Measurements from ENCODE around the gene DBN1.
A peak's percentile ranks its signal among the peaks of the same experiment; 100 is the strongest.

The DBN1 gene

DNA sequence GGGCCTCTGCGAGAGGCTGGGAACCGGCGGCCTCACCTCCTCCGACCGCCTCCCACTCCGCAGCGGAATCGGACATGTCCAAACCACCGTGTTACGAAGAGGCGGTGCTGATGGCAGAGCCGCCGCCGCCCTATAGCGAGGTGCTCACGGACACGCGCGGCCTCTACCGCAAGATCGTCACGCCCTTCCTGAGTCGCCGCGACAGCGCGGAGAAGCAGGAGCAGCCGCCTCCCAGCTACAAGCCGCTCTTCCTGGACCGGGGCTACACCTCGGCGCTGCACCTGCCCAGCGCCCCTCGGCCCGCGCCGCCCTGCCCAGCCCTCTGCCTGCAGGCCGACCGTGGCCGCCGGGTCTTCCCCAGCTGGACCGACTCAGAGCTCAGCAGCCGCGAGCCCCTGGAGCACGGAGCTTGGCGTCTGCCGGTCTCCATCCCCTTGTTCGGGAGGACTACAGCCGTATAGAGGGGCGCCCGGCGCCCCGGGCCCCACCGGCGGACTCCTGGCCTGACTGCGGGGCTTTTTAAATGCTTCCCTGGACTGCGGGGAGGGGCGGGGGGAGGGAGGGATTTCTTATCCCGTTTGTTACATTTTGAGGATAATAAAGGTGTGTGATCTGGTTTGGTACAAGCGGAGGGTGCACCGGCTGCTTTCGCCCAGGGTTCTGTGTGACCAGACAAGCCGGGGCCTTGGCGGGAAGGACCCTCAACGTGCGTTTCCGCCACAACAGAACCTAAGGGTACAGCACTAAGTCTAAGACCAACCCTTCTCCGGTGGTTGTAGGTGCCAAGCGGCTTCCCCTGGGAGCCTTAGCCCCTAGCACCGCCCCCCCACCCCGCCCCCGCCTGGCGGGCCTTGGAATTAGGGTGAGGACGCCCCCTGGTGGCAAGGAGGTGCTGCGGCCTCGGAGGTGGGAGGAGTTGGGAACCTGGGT is 17.5 kb downstream of the DBN1 start:
- peak; percentile 97 for DNase-seq (ENCODE audit: low read depth)

DNA sequence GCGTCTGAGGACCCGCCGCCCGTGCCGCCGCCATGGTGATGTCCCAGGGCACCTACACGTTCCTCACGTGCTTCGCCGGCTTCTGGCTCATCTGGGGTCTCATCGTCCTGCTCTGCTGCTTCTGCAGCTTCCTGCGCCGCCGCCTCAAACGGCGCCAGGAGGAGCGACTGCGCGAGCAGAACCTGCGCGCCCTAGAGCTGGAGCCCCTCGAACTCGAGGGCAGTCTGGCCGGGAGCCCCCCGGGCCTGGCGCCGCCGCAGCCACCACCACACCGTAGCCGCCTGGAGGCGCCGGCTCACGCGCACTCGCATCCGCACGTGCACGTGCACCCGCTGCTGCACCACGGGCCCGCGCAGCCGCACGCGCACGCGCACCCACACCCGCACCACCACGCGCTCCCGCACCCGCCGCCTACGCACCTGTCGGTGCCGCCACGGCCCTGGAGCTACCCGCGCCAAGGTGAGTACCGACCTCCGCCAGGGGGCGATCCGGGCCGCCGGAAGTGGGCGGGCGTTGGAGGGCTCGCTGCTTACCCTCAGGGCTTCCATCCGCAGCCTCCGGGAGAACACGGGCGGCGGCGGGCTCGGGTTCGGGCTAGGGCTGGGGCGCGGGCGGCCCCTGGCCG is 18.3 kb downstream of the DBN1 start:
- peak; percentile 86 for DNase-seq (ENCODE audit: low read depth)

DNA sequence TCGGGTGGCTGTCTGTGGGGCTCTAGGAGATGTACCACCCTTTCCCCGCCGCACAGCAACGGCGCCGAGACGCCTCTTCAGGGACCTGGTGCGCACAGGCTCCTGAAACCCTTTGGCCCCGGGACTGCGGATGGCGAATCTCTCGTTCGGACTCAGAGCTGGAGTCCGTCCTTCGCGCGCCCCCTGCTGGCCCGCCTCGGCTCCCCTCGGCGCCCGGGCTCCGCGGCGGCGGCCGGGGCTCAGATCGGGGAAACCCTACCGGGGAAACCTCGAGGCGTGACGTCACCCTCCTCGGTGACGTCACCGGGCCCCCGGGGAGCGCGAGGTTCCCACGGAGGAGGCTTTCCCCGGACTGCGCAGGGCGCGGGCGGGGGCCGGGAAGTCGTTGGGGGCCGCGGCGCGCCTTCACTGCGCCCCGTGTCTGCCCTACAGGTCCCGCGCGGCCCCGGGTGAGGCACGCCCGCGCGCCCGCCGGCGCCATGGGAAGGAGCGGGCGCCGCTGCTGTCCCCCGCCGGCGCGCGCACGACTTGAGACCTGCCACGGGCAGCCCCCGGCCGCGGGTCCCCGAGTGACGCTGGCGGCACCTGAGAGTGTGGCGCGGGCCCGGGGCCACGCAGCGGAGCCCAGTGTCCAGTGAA is 18.9 kb downstream of the DBN1 start:
- peak; percentile 91 for DNase-seq (ENCODE audit: low read depth)

DNA sequence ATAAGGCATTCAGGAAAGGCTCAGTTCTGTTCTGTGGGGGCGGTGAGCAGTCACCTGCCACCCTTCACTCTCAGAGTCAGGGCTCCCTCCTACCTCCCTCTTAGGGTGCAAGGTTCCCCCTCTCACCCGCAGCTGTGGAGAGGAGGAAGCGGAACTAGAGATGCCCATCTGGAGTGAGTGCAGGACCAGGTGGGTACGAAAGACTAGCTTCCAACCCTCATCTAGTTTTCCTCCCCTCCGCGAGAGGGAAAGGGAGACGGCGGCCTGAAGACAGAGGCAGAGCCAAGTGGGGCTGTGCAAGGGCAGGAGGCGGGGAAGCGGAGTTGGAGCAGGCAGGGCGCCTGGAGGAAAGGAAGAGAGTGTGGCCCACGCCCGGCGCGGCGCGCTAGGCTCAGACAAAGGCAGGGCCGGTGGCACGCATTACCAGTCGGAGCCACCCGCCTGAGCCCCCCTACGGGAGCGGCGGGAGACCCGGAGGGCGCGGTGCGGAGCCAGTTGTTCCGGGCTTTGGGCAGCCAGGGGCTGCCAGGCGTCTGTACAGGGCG is 19.5 kb downstream of the DBN1 start:
- no peak for DNase-seq (ENCODE audit: low read depth)

DNA sequence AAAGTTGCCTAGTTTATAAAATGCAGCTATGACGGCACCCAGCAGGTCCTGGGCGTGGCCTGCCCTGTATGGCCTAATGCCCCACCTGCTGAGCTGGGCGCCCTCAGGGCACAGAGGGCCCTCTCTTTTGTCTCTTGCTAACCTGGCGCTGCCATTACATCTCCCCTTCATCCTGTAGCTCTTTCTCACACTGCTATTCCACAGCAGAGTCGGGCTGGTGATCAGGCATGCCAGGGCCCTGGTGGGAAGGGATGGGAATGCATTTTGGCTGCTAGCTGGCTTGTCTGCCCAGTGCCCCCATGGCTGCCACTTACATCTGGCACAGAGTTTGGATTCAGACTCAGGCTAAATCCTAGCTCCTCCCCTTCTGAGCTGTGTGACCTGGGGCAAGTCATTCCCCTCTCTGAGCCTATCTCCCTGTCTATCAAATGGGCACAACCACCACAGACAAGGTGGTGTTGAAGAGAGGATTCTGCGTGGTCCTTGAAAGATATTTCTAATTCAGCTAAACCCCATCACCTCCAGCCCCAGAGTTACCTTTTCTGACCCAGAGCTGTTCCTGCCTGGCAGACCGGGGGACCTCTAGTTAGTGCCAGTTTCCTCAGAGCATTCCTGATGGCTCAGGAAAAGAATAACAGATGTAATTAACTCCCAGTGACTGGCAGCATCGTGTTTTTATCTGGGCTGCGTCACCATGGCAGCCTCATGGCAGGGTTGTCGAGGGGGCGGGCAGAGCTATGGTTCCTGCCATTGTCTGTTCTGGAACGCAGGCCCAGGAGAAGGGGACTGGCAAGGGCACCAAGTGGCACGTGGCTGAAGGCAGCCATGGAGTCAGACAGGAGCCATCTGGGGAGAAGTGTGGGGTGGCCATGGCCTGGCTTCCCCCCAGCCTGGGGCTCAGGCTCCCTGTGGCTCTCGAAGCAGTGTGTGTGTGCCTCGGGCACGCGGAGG is 20.5 kb downstream of the DBN1 start:
- DNase-seq (ENCODE audit: low read depth), result no peak

DNA sequence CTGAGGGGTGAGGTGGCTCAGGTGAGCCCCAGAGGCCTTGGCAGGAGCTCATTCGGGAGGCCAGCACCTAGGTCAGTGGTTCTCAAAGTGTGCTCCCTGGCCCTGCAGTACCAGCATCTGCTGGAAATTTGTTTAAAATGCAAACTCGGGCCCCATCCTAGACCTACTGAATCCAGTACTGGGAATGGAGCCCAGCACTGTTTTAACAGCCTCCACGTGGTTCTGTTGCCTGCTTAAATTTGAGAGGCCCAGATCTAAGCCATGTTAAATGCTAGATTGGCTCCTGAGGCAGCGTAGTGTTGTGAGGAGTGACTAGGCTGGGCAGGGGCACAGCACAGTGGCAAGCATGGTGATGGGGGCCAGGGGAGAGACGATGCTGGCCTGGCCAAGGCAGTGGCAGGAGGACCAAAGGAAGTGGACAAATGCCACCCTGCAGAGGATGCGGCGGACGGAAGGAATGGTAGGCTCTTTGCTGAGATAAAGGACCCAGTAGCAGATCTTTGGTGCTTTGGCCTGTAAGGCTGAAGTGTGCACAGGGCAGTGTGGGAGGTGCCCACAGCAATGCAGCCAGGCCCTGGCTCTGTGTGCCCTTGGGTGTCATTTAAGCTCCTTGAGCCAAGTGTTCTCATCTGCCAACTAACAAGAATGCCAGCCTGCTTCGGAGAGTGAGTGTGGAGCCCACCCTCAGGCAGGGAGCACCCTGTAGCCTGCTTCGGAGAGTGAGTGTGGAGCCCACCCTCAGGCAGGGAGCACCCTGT is 22.6 kb downstream of the DBN1 start:
- no peak for DNase-seq (ENCODE audit: low read depth)

DNA sequence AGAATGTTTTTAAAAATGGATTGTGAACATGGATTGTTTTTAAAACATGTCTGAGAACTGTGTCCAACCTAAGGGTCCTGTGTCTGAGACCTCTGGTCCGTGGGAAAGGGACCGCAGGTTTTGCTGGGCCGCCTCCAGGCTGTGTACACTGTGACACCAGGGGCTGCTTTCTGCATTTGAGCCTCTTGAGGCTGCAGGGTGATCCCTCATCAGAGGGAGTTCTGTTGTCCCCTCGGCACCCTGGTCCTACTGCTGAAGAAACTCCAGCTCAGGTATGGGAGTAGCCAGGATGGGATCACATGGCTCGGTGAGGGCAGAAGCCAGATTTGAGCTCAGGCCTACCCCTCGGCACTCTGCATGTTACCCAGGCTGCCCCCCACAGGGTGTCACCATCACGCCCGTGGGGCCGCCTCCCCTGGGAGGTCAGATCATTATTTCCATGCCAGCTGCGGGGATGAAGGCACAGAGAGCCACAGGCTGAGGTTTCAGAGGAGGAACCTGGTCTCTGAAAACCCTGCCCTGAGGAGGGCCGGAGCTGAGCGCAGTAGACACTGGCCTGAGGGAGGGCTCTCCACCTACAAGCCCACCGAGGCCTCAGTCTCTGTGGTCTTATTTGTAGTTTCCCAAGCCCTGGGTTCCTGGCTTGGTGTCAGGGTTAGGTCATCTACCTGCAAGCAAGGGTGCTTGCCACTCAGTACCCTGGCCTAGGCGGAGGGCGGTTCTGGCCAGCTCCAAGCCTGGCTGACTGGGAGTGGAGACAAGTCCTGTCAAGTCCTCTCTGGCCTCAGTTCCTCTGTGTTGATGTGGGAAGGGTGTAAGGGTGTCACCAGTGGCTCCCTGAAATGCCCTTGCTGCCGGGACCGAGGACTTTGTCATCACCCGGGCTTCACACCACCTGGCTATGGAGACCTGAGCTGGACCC is 24.0 kb downstream of the DBN1 start:
- DNase-seq (ENCODE audit: low read depth), result no peak

DNA sequence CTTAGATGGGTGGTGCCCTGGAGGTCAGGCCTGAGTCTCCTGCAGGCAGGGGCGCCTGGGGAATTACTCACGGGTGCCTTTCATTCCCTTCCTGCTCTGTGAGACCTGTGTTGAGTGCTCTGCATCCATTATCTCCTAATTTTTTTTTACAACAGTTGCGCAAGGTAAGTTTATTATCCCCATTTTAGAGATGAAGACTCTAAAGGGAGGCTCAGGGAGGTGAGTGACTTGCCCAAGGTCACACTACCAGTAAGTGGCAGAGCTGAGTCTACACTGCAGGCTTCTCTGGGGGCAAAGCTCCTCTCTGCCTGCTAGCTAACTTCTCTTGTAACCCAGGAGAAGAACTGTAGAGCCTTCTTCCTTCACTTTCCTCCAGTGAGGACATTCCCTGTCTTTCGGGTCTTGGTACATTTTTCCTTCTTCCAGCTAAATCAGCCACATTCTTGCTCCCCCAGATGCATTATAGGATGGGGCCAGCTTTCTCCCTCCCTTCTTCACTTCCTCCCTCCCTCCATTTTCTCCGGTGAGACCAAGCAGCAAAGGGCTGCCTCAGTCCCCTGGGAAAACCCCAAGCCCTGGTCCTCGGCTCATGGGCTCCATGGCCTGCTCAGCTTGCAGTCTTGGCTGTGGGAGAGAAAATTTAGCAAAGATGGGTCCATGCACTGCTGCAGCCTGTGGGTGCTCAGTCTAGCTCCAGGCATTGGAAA is 25.0 kb downstream of the DBN1 start:
- DNase-seq (ENCODE audit: low read depth), result no peak

DNA sequence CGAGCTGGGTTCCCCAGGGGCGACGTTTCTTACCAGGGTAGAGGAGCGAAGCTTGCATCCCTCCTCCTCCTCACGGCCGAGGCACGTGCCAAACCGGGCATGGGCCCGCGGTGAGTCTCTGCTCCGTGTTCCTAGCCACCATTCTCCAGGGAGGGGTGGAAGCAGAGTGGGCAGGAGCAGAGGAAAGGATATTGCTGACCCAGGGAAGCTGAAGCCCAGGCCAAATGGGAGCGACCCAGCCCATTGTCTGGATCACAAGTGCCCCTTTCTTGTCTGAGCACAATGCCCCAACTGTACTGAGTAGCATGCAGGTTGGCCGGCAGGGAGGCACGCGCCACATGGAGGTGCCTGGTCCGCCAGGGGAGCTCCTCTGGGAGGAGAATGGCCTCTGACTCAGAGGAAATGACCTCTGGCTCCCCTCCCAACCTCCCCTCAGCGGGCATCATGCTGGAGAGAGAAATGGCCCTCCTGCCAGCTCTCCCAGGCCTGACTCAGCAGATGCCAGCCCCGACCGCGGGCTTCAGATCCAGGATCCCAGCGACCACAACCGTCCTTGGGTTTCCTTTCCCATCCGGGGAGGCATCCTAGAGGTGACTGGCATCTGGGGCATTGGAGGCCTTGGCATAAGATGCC is 25.7 kb downstream of the DBN1 start:
- no peak for DNase-seq (ENCODE audit: low read depth)

DNA sequence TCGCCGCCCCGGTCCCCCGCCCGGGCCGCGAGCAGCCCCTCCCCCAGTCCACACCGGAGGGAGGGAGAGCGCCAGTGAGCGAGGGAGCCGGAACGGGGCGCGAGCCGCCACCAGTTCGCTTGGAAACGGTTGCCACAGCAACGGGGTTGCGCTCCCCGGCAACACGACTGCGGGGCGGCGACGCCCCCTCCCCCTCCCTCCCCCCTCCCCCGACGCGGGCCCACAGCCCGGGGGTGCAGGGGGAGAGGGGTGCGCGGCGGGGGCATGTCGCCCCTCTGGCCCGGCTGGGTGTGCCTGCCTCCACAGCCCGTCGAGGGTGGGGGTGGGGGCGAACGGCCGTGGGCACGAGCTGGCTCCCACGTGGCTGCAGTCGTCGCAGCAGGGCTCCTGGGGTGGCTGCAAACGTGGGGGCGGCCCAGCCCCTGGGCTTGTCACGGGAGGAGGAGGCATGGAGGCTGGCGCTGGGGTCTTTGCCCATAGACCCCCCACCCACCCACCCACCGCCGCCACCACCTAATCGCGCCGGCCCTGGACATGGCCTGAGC is 26.3 kb downstream of the DBN1 start:
- no peak for DNase-seq (ENCODE audit: low read depth)

DNA sequence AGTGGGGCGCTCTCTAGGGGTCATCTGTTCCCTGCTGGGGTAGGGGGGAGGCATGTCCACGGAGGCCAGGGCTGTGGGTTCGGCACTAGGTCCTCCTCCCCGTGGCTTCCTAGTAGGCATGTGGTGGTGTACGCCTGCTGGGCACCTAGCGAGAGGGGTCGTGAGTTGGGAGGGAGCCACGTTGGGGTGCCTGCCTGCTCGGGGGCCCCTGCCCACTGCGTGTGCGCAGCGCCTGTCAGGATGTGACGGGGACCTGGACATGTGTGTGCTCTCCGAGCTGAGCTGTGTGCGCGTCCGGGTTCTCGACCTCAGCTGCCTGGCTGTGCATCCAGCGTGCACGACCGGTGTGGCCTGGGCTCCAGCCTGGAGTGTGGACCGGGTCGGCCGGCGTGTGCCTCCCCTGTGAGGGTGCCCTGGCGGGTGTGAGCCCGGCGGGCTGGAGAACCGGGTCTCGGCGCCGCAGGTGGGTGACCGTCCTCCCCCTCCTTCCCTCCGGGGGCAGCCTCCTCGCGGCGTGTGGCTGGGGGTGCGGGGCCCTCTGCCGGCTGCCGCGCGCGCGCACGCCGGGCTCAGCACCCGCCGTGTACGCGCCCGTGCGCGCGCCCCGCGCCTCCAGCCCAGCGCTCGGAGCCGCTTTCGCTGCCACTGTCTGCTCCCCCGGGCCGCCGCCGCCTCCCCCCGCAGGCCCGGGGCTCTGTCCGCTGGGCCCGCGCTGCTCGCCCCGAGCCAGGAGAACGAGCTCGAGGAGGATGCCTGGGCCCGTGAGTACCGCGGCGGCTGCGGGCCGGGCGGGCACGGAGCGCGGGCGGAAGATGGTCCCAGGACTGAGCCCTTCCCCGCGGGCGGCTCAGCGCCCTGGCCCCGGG is 27.0 kb downstream of the DBN1 start, which contains the start of gene PRR7:
Gene PRR7, plus strand, starts transcription at position 615 of the 866 bp plus-strand sequence. CDS start 8,254 bp downstream, outside the sequence.
- peak; percentile 45 for DNase-seq (ENCODE audit: low read depth)

DNA sequence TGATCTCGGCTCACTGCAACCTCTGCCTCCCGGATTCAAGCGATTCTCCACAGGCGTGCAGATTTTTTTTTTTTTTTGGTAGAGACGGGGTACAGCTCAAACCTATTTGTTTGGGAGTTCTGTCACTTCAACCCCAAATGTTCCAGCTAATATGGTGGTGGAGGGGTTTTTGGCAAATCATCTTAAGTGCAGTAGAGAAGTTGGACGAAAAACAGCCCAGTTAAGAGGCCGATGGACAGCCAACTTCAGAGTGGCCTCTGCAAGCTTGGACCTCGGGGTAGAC is 27.6 kb downstream of the DBN1 start:
- no peak for DNase-seq (ENCODE audit: low read depth)

DNA sequence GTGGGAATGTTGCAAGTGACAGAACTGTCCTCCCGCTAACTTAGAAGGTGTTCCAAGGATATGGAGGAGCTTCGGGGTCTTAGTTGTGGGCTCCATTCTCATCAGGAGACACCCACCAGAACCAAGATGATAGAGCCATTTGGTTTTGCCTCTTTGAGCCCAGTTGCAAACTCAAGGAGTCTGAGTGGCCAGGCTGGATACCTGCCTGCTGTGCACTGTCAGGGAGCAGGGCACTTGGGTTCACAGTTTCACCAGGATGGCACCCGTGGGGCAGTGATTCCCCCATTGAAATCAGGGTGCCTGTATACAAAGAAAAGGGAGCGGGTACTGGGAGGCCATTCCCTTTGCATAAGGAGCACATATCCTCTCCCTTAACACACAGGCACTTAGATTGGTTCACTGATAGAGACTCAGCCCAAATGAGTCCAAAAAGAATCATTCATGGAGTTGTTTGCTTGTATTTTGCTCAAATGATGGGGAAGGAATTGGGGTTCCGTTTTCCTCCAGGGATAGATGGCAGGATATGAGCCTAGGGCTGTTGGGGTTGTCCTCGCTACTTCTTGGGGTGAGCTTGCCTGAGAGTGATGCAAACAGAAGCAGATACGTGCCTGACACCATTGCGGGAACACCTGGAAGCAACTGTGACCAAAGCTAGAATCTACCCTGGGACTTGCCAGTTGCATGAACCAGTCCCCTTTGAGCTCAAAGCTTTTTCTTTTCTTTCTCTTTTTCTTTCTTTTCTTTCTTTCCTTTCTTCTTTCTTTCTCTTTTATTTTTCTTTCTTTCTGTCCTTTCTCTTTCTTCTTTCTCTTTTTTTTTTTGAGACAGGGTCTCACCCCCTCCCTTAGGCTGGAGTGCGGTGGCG is 28.1 kb downstream of the DBN1 start:
- no peak for DNase-seq (ENCODE audit: low read depth)

DNA sequence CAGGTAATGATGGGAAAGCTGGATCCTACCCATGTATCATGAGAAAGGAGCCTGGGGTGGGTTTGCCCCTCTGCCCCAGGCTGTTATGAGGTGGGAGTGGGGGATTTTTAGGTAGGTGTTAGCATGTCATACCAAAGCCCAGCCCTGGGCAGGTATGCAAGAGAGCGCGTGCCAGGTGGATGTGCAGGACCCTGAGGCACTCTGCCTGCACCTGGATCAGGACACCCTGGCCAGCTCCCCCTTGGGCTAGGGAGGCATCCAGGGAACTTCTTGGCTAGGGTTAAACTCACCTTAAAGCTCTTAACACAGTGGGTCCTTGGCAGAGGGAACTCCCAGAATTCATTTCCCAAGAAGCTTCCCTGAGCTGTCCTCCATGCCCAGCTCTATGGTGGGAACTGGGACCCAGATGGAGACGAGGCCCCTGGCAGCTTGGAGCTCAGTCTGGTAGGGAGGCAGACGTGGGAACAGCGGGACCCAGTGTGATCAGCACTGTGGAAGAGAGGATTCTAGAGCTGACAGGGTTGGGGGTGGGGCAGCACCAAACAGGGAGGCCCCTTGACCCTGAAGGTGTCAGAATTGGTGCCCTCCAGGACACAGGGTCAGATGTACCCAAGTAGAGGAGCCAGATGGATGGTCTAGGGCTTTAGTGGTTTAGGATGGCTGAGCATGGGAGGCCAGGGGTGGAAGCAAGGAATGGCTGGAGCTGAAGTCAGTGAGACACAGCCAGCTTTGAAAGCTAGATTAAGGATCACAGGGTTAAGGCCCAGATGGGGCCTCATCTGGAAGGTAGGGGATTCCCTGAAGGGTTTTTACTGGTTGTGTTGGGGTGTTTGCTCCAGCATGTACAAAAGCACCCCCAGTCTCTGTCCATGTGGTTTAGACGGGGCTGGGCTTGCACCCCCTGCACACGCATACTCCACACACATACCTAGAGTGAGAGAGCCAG is 29.1 kb downstream of the DBN1 start:
- no peak for DNase-seq (ENCODE audit: low read depth)
